HFF-Myc (cell line): ENCODE results near the gene NEK4.
"Not testable (repeated sequence)": the region's sequence is repeated elsewhere in the genome, so short reads cannot be mapped to it uniquely, and the experiment has no call there.

ENCODE experiments used
- DNase-seq: peaks from one replicate; pipeline ENCODE4 v3.0.0-alpha.2; 2011; ENCODE audit warnings: low read depth; ENCODE audit errors: extremely low read depth
- H3K4me3 ChIP-seq: replicated peaks from 2 replicates; pipeline ENCODE4 v1.5.1; 2011; ENCODE audit warnings: low read depth, mild to moderate bottlenecking, control low read depth, low read length
- TF ChIP-seq, protein P1 (sequence below): IDR thresholded peaks from 2 replicates; pipeline ENCODE4 v1.5.1; 2012; ENCODE audit warnings: mild to moderate bottlenecking, low read depth, low read length, control low read depth; ENCODE audit errors: missing control alignments

The NEK4 gene

DNA sequence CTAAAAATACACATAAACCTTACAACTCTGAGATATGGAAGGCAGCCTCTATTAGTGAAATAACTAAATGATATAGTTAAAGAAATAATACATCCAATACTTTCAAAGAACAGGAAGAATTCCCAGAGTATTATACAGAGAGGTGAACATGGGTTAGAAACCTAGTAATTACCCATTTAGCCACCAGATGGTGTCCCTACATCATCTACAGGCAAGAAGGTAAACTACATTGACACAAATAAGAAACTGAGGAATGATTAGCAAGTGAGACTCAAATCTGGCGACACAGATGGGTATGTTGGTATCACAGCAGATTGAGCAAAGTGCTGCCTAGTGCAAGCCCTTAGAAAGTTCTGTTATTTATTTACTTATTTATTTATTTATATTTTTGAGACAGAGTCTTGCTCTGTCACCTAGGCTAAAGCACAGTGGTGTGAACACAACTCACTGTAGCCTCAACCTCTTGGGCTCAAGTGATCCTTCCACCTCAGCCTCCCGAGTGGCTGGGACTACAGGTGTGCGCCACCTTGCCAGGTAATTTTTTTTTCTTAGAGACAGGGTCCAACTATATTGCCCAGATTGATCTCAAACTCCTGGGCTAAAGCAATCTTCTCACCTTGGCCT lies 28.2 kb downstream of the NEK4 start:
- no peak overlapping the region for H3K4me3 ChIP-seq
- TF ChIP-seq, protein P1, sequence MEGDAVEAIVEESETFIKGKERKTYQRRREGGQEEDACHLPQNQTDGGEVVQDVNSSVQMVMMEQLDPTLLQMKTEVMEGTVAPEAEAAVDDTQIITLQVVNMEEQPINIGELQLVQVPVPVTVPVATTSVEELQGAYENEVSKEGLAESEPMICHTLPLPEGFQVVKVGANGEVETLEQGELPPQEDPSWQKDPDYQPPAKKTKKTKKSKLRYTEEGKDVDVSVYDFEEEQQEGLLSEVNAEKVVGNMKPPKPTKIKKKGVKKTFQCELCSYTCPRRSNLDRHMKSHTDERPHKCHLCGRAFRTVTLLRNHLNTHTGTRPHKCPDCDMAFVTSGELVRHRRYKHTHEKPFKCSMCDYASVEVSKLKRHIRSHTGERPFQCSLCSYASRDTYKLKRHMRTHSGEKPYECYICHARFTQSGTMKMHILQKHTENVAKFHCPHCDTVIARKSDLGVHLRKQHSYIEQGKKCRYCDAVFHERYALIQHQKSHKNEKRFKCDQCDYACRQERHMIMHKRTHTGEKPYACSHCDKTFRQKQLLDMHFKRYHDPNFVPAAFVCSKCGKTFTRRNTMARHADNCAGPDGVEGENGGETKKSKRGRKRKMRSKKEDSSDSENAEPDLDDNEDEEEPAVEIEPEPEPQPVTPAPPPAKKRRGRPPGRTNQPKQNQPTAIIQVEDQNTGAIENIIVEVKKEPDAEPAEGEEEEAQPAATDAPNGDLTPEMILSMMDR = peak; percentile 39
- no peak for DNase-seq

DNA sequence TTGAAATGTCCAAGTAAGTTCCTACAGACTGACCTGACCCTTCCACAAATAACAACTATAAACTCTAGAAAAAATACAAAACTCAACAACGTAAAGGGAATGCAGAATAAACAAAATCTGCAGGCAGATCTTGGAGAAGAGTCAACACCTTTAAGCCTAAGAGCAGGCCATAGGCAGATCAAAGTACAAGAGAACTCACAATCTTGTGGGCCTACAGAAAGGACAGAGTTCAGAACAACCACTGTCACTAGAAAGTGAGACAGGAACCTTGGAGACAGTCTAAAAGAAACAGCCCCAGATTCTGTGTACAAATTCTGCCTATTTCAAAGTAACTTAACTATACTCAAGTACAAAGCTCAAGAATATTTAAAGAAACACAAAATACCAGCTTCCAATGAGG lies 31.0 kb downstream of the NEK4 start:
- H3K4me3 ChIP-seq = no peak overlapping the region
- DNase-seq = no peak
- TF ChIP-seq, protein P1 = no peak

DNA sequence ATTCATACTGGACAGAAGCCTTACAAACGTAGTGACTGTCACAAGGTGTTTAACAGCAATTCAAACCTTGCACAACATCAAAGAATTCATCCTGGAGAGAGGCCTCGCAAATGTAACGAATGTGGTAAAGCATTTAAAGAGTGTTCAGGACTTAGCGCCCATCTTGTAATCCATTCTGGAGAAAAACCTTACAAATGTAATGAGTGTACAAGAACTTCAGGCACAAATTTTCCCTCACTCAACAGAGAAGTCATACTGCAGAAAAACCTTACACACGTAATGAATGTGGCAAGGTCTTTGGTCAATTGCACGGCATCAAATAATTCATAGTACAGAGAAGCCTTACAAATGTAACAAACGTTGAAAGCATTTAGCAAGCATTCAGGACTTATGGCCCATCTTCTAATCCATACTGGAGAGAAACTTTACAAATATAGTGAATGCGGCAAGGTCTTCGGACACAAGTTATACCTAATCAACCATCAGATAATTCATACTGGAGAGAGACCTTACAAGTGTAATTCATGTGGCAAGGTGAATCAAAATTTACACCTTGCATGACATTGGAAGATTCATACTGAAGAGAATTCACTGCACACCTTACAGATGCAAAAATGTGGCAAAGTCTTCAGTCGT lies 37.4 kb downstream of the NEK4 start:
- TF ChIP-seq, protein P1 = no peak
- no peak for DNase-seq
- no peak overlapping the region for H3K4me3 ChIP-seq

DNA sequence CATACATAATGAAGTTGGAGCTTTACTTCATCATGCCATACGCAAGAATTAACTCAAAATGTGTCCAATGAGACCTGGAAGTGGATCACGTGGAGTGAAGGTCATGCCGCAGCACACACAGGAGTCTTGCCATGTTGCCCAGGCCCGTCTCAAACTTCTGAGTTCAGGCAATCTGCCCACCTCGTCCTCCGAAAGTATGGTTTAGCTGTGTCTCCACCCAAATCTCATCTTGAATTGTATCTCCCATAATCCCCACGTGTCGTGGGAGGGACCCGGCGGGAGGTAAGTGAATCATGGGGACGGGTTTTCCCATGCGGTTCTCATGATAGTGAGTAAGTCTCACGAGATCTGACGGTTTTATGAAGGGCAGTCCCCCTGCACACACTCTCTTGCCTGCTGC lies 39.1 kb downstream of the NEK4 start:
- H3K4me3 ChIP-seq = no peak overlapping the region
- no peak for DNase-seq
- TF ChIP-seq, protein P1 = no peak

DNA sequence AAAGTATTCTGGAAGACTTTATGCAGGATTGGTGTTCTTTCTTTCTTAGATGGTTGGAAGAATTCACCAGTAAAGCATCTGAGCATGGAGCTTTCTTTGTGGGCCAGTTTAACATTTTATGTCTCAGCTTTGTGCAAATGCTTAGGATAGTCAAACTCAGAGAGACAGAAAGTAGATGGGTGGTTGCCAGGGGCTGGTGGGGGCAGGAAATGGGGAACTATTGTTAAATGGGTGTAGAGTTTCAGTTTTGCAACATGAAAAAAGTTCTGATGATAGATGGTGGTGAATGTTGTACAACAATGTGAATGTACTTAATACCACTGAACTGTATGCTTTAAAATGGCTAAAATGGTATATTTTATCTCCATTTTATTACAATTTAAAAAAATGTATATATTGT lies 40.1 kb downstream of the NEK4 start:
- no peak overlapping the region for H3K4me3 ChIP-seq
- TF ChIP-seq, protein P1 = no peak
- no peak for DNase-seq

DNA sequence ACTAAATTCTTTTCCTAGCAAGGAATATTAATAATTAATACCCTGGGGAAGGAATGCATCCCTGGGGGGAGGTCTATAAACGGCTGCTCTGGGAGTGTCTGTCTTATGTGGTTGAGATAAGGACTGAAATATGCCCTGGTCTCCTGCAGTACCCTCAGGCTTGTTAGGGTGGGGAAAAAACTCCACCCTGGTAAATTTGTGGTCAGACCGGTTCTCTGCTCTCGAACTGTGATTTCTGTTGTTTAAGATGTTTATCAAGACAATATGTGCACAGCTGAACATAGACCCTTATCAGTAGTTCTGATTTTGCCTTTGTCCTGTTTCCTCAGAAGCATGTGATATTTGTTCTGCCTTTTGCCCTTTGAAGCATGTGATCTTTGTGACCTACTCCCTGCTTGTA lies 42.0 kb downstream of the NEK4 start:
- not testable (repeated sequence) for H3K4me3 ChIP-seq, DNase-seq

DNA sequence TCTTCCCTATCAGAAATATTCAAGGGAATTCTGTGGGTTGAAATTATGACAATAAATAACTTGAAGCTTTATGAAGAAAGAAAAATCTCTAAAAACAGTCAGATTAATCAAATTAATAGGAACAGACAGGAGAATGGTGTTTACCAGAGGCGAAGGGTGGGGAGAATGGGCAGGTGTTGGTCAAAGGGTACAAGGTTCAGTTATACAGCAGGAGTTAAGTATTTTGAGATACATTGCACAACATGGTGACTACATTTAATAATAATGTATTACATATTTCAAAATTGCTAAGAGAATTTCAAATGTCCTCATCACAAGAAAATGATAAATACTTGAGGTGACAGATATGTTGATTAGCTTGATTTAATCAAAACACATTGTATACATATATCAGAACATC lies 46.2 kb downstream of the NEK4 start:
- no peak for DNase-seq
- no peak overlapping the region for H3K4me3 ChIP-seq
- TF ChIP-seq, protein P1 = no peak
